PC-9 (cell line): Measurements from ENCODE around the gene TMTC2. TPM values are rescaled to one million over a fixed set of nuclear protein-coding genes. Genes with fewer than 3 reads are reported as not detected.

Source experiments
- BruUV-seq: library from RNA; stranded (reverse); fragments of 400-500 nt; replicated peaks from 2 replicates; lab custom pipeline; 2021; lab: Mats Ljungman, UMichigan
- CTCF ChIA-PET: fragments of 300-600 bp; sonication (Branson Sonifier 250); formaldehyde crosslinking; loops from one replicate; lab custom pipeline; 2022; ENCODE audit warnings: antibody characterized with exemption; lab: Charles Lee
- POLR2A ChIA-PET: fragments of 300-600 bp; sonication (Branson Sonifier 250); formaldehyde crosslinking; loops from one replicate; lab custom pipeline; 2022; ENCODE audit warnings: antibody characterized with exemption; ENCODE audit not compliant: unreplicated experiment; lab: Charles Lee
- DNase-seq, 2 experiments: peaks; one replicate each; pipeline versions ENCODE4 v3.0.0 to v3.0.0-alpha.2; 2015 to 2022; ENCODE audit warnings: mixed read lengths in 1 of 2
- H2AFZ ChIP-seq: fragments of 200-600 bp; sonication (generic); 2 replicates; pipeline ENCODE4 v1.8.1; 2017; ENCODE audit warnings: antibody characterized with exemption
- H3F3A ChIP-seq: fragments of 200-600 bp; sonication (generic); 2 replicates; pipeline ENCODE4 v1.8.1; 2017; ENCODE audit warnings: antibody characterized with exemption, mild to moderate bottlenecking, low read depth; ENCODE audit not compliant: insufficient read depth
- H3K27ac ChIP-seq: fragments of 200-600 bp; sonication (generic); 2 replicates; pipeline ENCODE4 v1.6.1; 2016; ENCODE audit warnings: mixed run types
- H3K27me3 ChIP-seq: fragments of 200-600 bp; sonication (generic); 2 replicates; pipeline ENCODE4 v1.6.1; 2016; ENCODE audit warnings: low read depth, mixed run types; ENCODE audit not compliant: insufficient read depth
- H3K36me3 ChIP-seq: fragments of 200-600 bp; sonication (generic); 2 replicates; pipeline ENCODE4 v1.6.1; 2016; ENCODE audit warnings: low read depth, mixed run types
- H3K4me1 ChIP-seq: fragments of 200-600 bp; sonication (generic); replicated peaks from 2 replicates; pipeline ENCODE4 v1.6.1; 2016; ENCODE audit warnings: mixed run types; ENCODE audit not compliant: insufficient read depth
- H3K4me2 ChIP-seq: fragments of 200-600 bp; sonication (generic); 2 replicates; pipeline ENCODE4 v1.6.1; 2017; ENCODE audit warnings: mixed run types
- H3K4me3 ChIP-seq: fragments of 200-600 bp; sonication (generic); 2 replicates; pipeline ENCODE4 v1.6.1; 2016; ENCODE audit warnings: mixed run types
- H3K79me2 ChIP-seq: fragments of 200-600 bp; sonication (generic); 2 replicates; pipeline ENCODE4 v1.6.1; 2017; ENCODE audit warnings: low read depth, mixed run types
- H3K9me2 ChIP-seq: fragments of 200-600 bp; sonication (generic); 2 replicates; pipeline ENCODE4 v1.8.1; 2017; ENCODE audit warnings: mild to moderate bottlenecking; ENCODE audit not compliant: insufficient read depth
- H3K9me3 ChIP-seq: fragments of 200-600 bp; sonication (generic); 2 replicates; pipeline ENCODE4 v1.8.1; 2016; ENCODE audit warnings: low read depth; ENCODE audit not compliant: insufficient read depth
- H4K20me1 ChIP-seq: fragments of 200-600 bp; sonication (generic); 2 replicates; pipeline ENCODE4 v1.8.1; 2017; ENCODE audit not compliant: insufficient read depth
- EZH2 ChIP-seq: fragments of 200-600 bp; sonication (generic); IDR thresholded peaks from 2 replicates; pipeline ENCODE4 v1.8.0; 2017; ENCODE audit warnings: antibody characterized with exemption, low read depth
- intact Hi-C: fragments of 100-400 bp; cut with micrococcal nuclease; formaldehyde crosslinking; loops from one replicate; pipeline ENCODE4 v1.10.0; 2022; ENCODE audit not compliant: unreplicated experiment
- total RNA-seq: library from RNA; stranded (reverse); gene quantifications from 2 replicates; pipeline ENCODE4 v1.2.3, GENCODE V29; 2021
- TF ChIP-seq, protein P1 (sequence below): fragments of 200-600 bp; sonication (generic); conservative IDR thresholded peaks from 2 replicates; pipeline ENCODE4 v1.6.1; 2017; ENCODE audit warnings: mixed run types, antibody characterized with exemption, mild to moderate bottlenecking, moderate library complexity

TMTC2 gene
- total RNA-seq, 1 experiment from 2014 or later = 8.6 TPM

GRCh38 chr12:82774666-82775065 is 88.0 kb downstream of the TMTC2 start:
- TF ChIP-seq, protein P1, sequence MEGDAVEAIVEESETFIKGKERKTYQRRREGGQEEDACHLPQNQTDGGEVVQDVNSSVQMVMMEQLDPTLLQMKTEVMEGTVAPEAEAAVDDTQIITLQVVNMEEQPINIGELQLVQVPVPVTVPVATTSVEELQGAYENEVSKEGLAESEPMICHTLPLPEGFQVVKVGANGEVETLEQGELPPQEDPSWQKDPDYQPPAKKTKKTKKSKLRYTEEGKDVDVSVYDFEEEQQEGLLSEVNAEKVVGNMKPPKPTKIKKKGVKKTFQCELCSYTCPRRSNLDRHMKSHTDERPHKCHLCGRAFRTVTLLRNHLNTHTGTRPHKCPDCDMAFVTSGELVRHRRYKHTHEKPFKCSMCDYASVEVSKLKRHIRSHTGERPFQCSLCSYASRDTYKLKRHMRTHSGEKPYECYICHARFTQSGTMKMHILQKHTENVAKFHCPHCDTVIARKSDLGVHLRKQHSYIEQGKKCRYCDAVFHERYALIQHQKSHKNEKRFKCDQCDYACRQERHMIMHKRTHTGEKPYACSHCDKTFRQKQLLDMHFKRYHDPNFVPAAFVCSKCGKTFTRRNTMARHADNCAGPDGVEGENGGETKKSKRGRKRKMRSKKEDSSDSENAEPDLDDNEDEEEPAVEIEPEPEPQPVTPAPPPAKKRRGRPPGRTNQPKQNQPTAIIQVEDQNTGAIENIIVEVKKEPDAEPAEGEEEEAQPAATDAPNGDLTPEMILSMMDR = no peak
- no peak for TF ChIP-seq EZH2
- Histone ChIP-seq H3K27me3 (no peaks in the 10 kb centered on the region), H3F3A (no peaks in the 10 kb centered on the region), H3K27ac (no peak overlapping the region), H3K9me3 (no peaks in the 10 kb centered on the region), H3K4me2 (no peak overlapping the region), H3K4me1 (no peaks in the 10 kb centered on the region), H3K4me3 (no peak overlapping the region), H3K36me3 (no peaks in the 10 kb centered on the region), H3K9me2 (no peaks in the 10 kb centered on the region), H3K79me2 (no peaks in the 10 kb centered on the region), H4K20me1 (no peaks in the 10 kb centered on the region), H2AFZ (no peak overlapping the region)
- intact Hi-C loops = no loop called here
- ChIA-PET CTCF (interaction anchor here (0.7 kb wide), 1 partner anchor 10 kb away, joined by 4 read pairs; no protein-coding TSS in a partner anchor), POLR2A (no interaction called here)
- no TSS peak for BruUV-seq
- DNase-seq = no peak

- Histone ChIP-seq H3K27ac (no peak overlapping the region), H3K79me2 (no peaks in the 10 kb centered on the region), H2AFZ (no peak overlapping the region), H3K36me3 (no peaks in the 10 kb centered on the region), H3K27me3 (no peaks in the 10 kb centered on the region), H3K9me3 (no peaks in the 10 kb centered on the region), H4K20me1 (no peaks in the 10 kb centered on the region), H3F3A (no peaks in the 10 kb centered on the region), H3K4me1 (no peaks in the 10 kb centered on the region), H3K9me2 (no peaks in the 10 kb centered on the region), H3K4me2 (no peak overlapping the region), H3K4me3 (no peak overlapping the region)
- no peak for TF ChIP-seq EZH2
- TF ChIP-seq, protein P1 = no peak
- no TSS peak for BruUV-seq
- CTCF ChIA-PET = no interaction called here
- intact Hi-C loops = no loop called here
- DNase-seq = no peak
- POLR2A ChIA-PET = no interaction called here
Observed at GRCh38 chr12:82780517-82780916, 93.8 kb downstream of the TMTC2 start.

GRCh38 chr12:82781309-82781997 is 94.7 kb downstream of the TMTC2 start:
- Histone ChIP-seq H3K27ac (no peak overlapping the region), H3K9me3 (no peaks in the 10 kb centered on the region), H3K27me3 (no peaks in the 10 kb centered on the region), H3K4me1 (no peaks in the 10 kb centered on the region), H3K36me3 (no peaks in the 10 kb centered on the region), H4K20me1 (no peaks in the 10 kb centered on the region), H2AFZ (no peak overlapping the region), H3K9me2 (no peaks in the 10 kb centered on the region), H3K4me3 (no peak overlapping the region), H3K4me2 (no peak overlapping the region), H3K79me2 (no peaks in the 10 kb centered on the region), H3F3A (no peaks in the 10 kb centered on the region)
- no peak for DNase-seq
- no peak for TF ChIP-seq EZH2
- TF ChIP-seq, protein P1 = no peak
- CTCF ChIA-PET = no interaction called here
- POLR2A ChIA-PET = no interaction called here
- intact Hi-C loops = no loop called here
- BruUV-seq = no TSS peak
